SH-SY5Y (cell line): ENCODE results near the gene DOCK2.

Source experiments
- GATA2 ChIP-seq: IDR thresholded peaks from 2 replicates; pipeline ENCODE4 v1.6.1; 2011; ENCODE audit warnings: mild to moderate bottlenecking, low read depth, low read length
- GATA3 ChIP-seq: IDR thresholded peaks from 2 replicates; pipeline ENCODE4 v1.6.1; 2011; ENCODE audit warnings: low read depth, mild to moderate bottlenecking, low read length, moderate library complexity

DNA sequence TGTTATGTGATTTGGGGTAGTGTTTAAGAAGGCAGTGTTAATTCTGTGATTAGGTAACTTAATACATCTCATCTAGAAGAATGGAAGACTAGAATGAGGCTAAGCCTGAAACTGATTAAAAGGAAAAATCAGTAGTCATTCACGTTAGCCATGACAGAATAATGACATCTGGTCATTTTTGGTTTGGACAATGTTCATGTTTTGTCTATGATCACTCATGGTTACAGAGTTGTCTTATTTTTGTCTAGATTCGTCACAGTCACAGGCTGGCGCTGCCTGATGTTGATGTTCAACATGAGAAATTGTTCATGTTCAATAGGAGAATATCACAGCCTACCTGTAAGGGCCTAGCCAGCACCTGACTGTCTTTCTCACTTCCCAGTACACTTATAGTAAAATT, 9.5 kb upstream of the DOCK2 start:
- TF ChIP-seq GATA3, result no peak
- no peak for TF ChIP-seq GATA2
